CD14-positive monocyte (primary cell): Measurements from ENCODE around the gene NSD2. TPM values are rescaled to one million over a fixed set of nuclear protein-coding genes. Genes with fewer than 3 reads are reported as not detected.

Source experiments
- DNase-seq, 3 donors: peaks; one replicate each; pipeline ENCODE4 v3.0.0-alpha.2; 2011 to 2022
- H2AFZ ChIP-seq: 2 replicates; pipeline ENCODE4 v1.6.0; 2012; ENCODE audit warnings: mild to moderate bottlenecking, low read depth, low read length, inconsistent platforms; ENCODE audit not compliant: insufficient read depth, poor library complexity, severe bottlenecking
- H3K27ac ChIP-seq, 2 donors: 1 replicate in 1 of 2; 2 replicates in 1 of 2; pipeline ENCODE4 v1.5.1; 2012 to 2013; ENCODE audit warnings: low read length in 2 of 2, control low read depth in 1 of 2, inconsistent platforms in 1 of 2, low read depth in 1 of 2, mild to moderate bottlenecking in 1 of 2
- H3K27me3 ChIP-seq, 2 donors: one replicate each; pipeline versions ENCODE4 v1.6.0 to v1.6.1; 2011 to 2013; ENCODE audit warnings: low read length in 2 of 2; ENCODE audit not compliant: control insufficient read depth in 2 of 2, insufficient read depth in 2 of 2
- H3K36me3 ChIP-seq, 2 donors: replicated peaks in 1 of 2; 1 replicate in 1 of 2; 2 replicates in 1 of 2; pipeline versions ENCODE4 v1.5.1 to v1.6.1; 2012 to 2013; ENCODE audit warnings: low read length in 2 of 2, control low read depth in 1 of 2, inconsistent platforms in 1 of 2, mild to moderate bottlenecking in 1 of 2; ENCODE audit not compliant: insufficient read depth in 2 of 2, control insufficient read depth in 1 of 2
- H3K4me1 ChIP-seq, 2 donors: 1 replicate in 1 of 2; 2 replicates in 1 of 2; pipeline versions ENCODE4 v1.5.1 to v1.6.1; 2012 to 2013; ENCODE audit warnings: low read length in 2 of 2, control low read depth in 1 of 2, inconsistent platforms in 1 of 2, mild to moderate bottlenecking in 1 of 2, moderate library complexity in 1 of 2; ENCODE audit not compliant: insufficient read depth in 2 of 2, control insufficient read depth in 1 of 2
- H3K4me2 ChIP-seq: replicated peaks from 2 replicates; pipeline ENCODE3; 2012; ENCODE audit warnings: low read length, moderate library complexity, mild to moderate bottlenecking; ENCODE audit not compliant: poor library complexity, severe bottlenecking; ENCODE audit errors: extremely low read depth
- H3K4me3 ChIP-seq, 3 experiments: fragments of 200-600 bp in 1 of 3; sonication (generic) in 1 of 3; replicated peaks in 1 of 3; 1 replicate in 2 of 3; 2 replicates in 1 of 3; pipeline ENCODE4 v1.5.1; 2011 to 2013; ENCODE audit warnings: low read length in 3 of 3, mild to moderate bottlenecking in 3 of 3, control low read depth in 2 of 3, low read depth in 2 of 3, inconsistent platforms in 1 of 3, moderate library complexity in 1 of 3
- H3K79me2 ChIP-seq: 2 replicates; pipeline ENCODE4 v1.6.0; 2012; ENCODE audit warnings: mild to moderate bottlenecking, control low read depth, inconsistent platforms, low read length, moderate library complexity; ENCODE audit not compliant: insufficient read depth
- H3K9ac ChIP-seq: 2 replicates; pipeline ENCODE4 v1.6.0; 2017; ENCODE audit warnings: low read length, mild to moderate bottlenecking; ENCODE audit not compliant: insufficient read depth, poor library complexity, severe bottlenecking
- H3K9me3 ChIP-seq, 2 donors: replicated peaks in 1 of 2; 1 replicate in 1 of 2; 2 replicates in 1 of 2; pipeline versions ENCODE4 v1.5.1 to v1.6.1; 2012 to 2013; ENCODE audit warnings: low read length in 2 of 2, control low read depth in 1 of 2; ENCODE audit not compliant: control insufficient read depth in 1 of 2, insufficient read depth in 1 of 2
- H4K20me1 ChIP-seq: 2 replicates; pipeline ENCODE4 v1.6.0; 2012; ENCODE audit warnings: mild to moderate bottlenecking, low read length, control low read depth, moderate library complexity; ENCODE audit not compliant: insufficient read depth
- H3K27ac Mint-ChIP-seq, 7 donors: one replicate each; pipeline ENCODE4 v1.8.0; 2020; ENCODE audit warnings: mild to moderate bottlenecking in 7 of 7, mixed read lengths in 7 of 7, moderate library complexity in 6 of 7, inconsistent platforms in 2 of 7
- H3K27me3 Mint-ChIP-seq, 3 donors: one replicate each; pipeline ENCODE4 v1.8.0; 2021 to 2022; ENCODE audit warnings: low read depth in 3 of 3, mild to moderate bottlenecking in 3 of 3, mixed read lengths in 3 of 3, moderate library complexity in 3 of 3, inconsistent platforms in 1 of 3
- H3K36me3 Mint-ChIP-seq, 2 donors: one replicate each; pipeline ENCODE4 v1.8.0; 2020; ENCODE audit warnings: mixed read lengths in 2 of 2, inconsistent platforms in 1 of 2, mild to moderate bottlenecking in 1 of 2
- H3K4me1 Mint-ChIP-seq: one replicate; pipeline ENCODE4 v1.8.0; 2020; ENCODE audit warnings: mild to moderate bottlenecking, mixed read lengths
- H3K4me3 Mint-ChIP-seq, 2 donors: one replicate each; pipeline ENCODE4 v1.8.0; 2020; ENCODE audit warnings: mild to moderate bottlenecking in 2 of 2, mixed read lengths in 2 of 2, moderate library complexity in 1 of 2
- H3K9me3 Mint-ChIP-seq, 7 donors: one replicate each; pipeline ENCODE4 v1.8.0; 2020 to 2022; ENCODE audit warnings: mixed read lengths in 7 of 7, mild to moderate bottlenecking in 6 of 7, moderate library complexity in 6 of 7, inconsistent platforms in 2 of 7
- WGBS: methylation state at CpG from one replicate; pipeline ENCODE4 v1.1.5; 2013; ENCODE audit warnings: missing lambda C conversion rate; ENCODE audit not compliant: insufficient coverage; 5-methylcytosine and 5-hydroxymethylcytosine counted together
- intact Hi-C, 2 donors: fragments of 100-400 bp; cut with micrococcal nuclease; formaldehyde crosslinking; loops; one replicate each; pipeline versions ENCODE4 v1.15.0 to v1.15.1; 2023
- polyA plus RNA-seq, 3 donors: library from polyadenylated mRNA; depleted of rRNA in 1 of 3; unstranded in 2 of 3; stranded (reverse) in 1 of 3; fragments of 300-500 nt in 2 of 3; fragments of >200 nt in 1 of 3; fragmentation: Illumina TruSeq in 2 of 3; gene quantifications; 1 replicate in 2 of 3; 2 replicates in 1 of 3; pipeline ENCODE4 v1.2.3, GENCODE V29; 2012 to 2021
- TF ChIP-seq, protein P1 (sequence below): fragments of 200-600 bp; IDR thresholded peaks from one replicate; pipeline ENCODE4 v1.8.0; 2022; ENCODE audit warnings: antibody characterized with exemption, mild to moderate bottlenecking

The NSD2 gene
- polyA plus RNA-seq, 3 donors, result 1.9 to 8.7 (median 2.3) TPM

DNA sequence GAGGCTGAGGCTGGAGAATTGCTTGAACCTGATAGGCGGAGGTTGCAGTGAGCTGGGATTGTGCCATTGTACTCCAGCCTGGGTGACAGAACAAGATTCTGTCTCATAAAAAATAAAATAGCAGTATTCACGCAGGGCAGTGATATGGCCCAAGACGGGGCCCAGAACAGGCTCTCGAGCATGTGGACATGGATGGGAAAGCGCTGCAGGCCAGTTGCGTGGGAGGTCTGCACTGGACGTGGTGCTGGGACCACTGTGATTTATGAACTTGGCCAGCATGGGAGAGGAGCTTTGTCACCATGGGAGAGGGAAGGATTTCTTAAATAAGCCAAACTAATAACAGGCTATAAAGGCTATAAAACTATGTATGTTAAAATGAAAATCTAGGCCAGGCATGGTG, 51.6 kb downstream of the NSD2 start:
- no peak overlapping the region for H3K27ac ChIP-seq
- no peak overlapping the region for H3K4me2 ChIP-seq
- H3K4me1 Mint-ChIP-seq, result peaks cover 4% of the 10 kb centered on the region
- H2AFZ ChIP-seq, result no peak overlapping the region
- TF ChIP-seq, protein P1, sequence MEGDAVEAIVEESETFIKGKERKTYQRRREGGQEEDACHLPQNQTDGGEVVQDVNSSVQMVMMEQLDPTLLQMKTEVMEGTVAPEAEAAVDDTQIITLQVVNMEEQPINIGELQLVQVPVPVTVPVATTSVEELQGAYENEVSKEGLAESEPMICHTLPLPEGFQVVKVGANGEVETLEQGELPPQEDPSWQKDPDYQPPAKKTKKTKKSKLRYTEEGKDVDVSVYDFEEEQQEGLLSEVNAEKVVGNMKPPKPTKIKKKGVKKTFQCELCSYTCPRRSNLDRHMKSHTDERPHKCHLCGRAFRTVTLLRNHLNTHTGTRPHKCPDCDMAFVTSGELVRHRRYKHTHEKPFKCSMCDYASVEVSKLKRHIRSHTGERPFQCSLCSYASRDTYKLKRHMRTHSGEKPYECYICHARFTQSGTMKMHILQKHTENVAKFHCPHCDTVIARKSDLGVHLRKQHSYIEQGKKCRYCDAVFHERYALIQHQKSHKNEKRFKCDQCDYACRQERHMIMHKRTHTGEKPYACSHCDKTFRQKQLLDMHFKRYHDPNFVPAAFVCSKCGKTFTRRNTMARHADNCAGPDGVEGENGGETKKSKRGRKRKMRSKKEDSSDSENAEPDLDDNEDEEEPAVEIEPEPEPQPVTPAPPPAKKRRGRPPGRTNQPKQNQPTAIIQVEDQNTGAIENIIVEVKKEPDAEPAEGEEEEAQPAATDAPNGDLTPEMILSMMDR, result no peak
- no peaks in the 10 kb centered on the region for H3K9me3 Mint-ChIP-seq
- peaks cover 31 to 72% of the 10 kb centered on the region in 2 donors for H3K36me3 ChIP-seq
- 96% methylated on average over 7 of the region's 7 CpGs for WGBS
- H3K4me3 Mint-ChIP-seq, result no peak overlapping the region
- no peak overlapping the region for H3K9ac ChIP-seq
- peaks cover 0 to 2% (median 0%) of the 10 kb centered on the region in 3 donors for H3K27me3 Mint-ChIP-seq
- intact Hi-C loops, result no loop called here
- no peaks in the 10 kb centered on the region for H3K9me3 ChIP-seq
- peaks cover 1 to 2% of the 10 kb centered on the region in 2 donors for H3K4me1 ChIP-seq
- H3K36me3 Mint-ChIP-seq, result peaks cover 42 to 55% of the 10 kb centered on the region in 2 donors
- DNase-seq, result no peak
- no peaks in the 10 kb centered on the region for H4K20me1 ChIP-seq
- H3K79me2 ChIP-seq, result peaks cover 25% of the 10 kb centered on the region
- H3K27me3 ChIP-seq, result no peaks in the 10 kb centered on the region
- no peak overlapping the region for H3K4me3 ChIP-seq
- peak overlapping the region in 1 of 7 donors; percentile 18 for H3K27ac Mint-ChIP-seq

DNA sequence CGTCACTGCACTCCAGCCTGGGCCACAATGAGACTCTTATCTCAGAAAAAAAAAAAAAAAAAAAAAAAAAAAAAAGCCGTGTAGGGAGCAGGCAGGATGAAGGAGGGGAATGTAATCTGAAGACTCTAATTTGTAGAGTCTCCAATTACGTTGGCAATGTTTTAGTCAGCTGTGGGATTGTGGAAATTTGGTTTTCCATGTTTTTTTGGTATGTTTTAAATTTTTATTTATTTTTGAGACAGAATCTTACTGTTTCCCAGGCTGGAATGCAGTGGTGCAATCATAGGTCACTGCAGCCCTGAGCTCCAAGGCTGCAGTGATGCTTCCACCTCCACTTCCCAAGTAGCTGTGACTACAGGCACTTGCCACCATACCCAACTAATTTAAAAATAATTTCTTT, 56.5 kb downstream of the NSD2 start:
- WGBS, result no CpG with 5 or more reads among the region's 3 CpGs
- H3K4me1 Mint-ChIP-seq, result peaks cover 20% of the 10 kb centered on the region
- no peaks in the 10 kb centered on the region for H3K9me3 Mint-ChIP-seq
- Histone ChIP-seq H3K27me3 (no peaks in the 10 kb centered on the region), H3K79me2 (peaks cover 17% of the 10 kb centered on the region), H4K20me1 (no peaks in the 10 kb centered on the region), H3K27ac (no peak overlapping the region), H3K9ac (no peak overlapping the region), H3K9me3 (no peaks in the 10 kb centered on the region), H2AFZ (no peak overlapping the region), H3K4me2 (no peak overlapping the region), H3K4me3 (no peak overlapping the region), H3K36me3 (peaks cover 30 to 56% of the 10 kb centered on the region in 2 donors), H3K4me1 (peaks cover 14 to 15% of the 10 kb centered on the region in 2 donors)
- peak overlapping the region in 2 of 7 donors; percentile 57 to 67 for H3K27ac Mint-ChIP-seq
- no peaks in the 10 kb centered on the region for H3K27me3 Mint-ChIP-seq
- peaks cover 44 to 60% of the 10 kb centered on the region in 2 donors for H3K36me3 Mint-ChIP-seq
- intact Hi-C loops, result no loop called here
- TF ChIP-seq, protein P1, result no peak
- no peak for DNase-seq
- no peak overlapping the region for H3K4me3 Mint-ChIP-seq
